Activated T-cell treated with anti-CD3 and anti-CD28 coated beads, Interleukin-2, amount 50 U/mL, for 4 hours (primary cell): ENCODE data around the gene ABCC4. TPM values are rescaled to one million over a fixed set of nuclear protein-coding genes. Genes with fewer than 3 reads are reported as not detected.

ENCODE experiments used
- ATAC-seq, 2 donors: fragments of 200-7000 bp; cut with Tn5 transposase; one replicate each; pipeline ENCODE4 v1.10.0; 2021
- DNase-seq: peaks from one replicate; pipeline ENCODE4 v3.0.0-alpha.2; 2020
- H3K27me3 Mint-ChIP-seq: one replicate; pipeline ENCODE4 v1.8.0; 2021; ENCODE audit warnings: low read depth, mixed read lengths
- H3K36me3 Mint-ChIP-seq: one replicate; pipeline ENCODE4 v1.8.0; 2022; ENCODE audit warnings: mixed read lengths; ENCODE audit not compliant: insufficient read depth
- H3K4me1 Mint-ChIP-seq: one replicate; pipeline ENCODE4 v1.8.0; 2021; ENCODE audit warnings: low read depth, mixed read lengths
- H3K4me3 Mint-ChIP-seq: one replicate; pipeline ENCODE4 v1.8.0; 2021; ENCODE audit warnings: mild to moderate bottlenecking, moderate library complexity, mixed read lengths
- H3K9me3 Mint-ChIP-seq: one replicate; pipeline ENCODE4 v1.8.0; 2021; ENCODE audit warnings: mixed read lengths
- total RNA-seq, 3 donors: library from RNA; stranded (reverse); gene quantifications; one replicate each; pipeline ENCODE4 v1.2.1, GENCODE V29; 2021

ABCC4 gene
- total RNA-seq, 3 donors from 2014 or later: 17.6 to 18.5 (median 18.3) TPM

DNA sequence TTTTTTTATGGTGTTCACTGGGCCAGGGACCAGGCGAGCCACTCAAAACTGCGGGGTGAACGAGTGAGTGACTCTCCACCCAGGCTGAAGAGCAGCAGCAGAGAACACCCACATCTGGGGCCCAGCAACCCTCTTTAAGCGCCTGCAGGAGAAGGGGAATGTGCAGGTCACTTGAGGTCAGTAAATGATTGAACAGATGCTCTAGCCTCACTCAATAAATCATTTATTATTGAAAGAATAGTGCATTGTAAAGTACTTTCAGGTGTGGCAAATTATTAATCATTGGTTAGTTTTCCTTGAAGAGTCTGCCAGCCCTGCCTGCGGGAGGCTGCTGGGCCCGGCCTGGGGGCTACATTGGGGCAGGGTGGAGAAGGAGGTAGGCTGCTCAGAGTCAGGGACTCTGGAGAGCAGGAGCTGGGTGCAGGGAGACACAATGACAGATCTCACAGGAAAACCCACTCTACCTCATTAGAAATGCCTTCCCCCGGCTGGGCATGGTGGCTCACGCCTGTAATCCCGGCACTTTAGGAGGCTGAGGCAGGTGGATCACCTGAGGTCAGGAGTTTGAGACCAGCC, 42.5 kb downstream of the ABCC4 start:
- no peak for ATAC-seq
- DNase-seq: no peak
- peaks cover 21% of the 10 kb centered on the region for H3K36me3 Mint-ChIP-seq
- peaks cover 2% of the 10 kb centered on the region for H3K4me1 Mint-ChIP-seq
- H3K4me3 Mint-ChIP-seq: no peak overlapping the region
- H3K9me3 Mint-ChIP-seq: no peaks in the 10 kb centered on the region
- no peaks in the 10 kb centered on the region for H3K27me3 Mint-ChIP-seq

DNA sequence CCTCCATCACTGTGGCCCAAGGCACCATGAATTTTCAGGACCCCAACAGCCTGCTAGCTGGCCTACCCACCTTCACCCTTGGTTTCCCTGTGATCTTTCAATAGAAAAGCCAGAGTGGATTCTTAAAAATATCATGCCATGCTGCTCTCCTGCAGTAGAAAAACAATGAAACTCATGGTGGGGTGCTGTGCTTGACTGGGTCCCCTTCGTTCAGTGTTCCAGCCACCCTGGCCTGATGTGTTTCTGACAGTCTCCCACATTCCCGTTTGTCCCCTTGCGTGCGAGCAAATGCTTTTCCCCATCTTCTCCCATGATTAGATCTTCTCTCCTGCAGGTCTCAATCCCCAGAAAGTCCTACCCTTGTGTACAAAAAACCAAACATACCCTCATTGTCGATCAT, 43.2 kb downstream of the ABCC4 start:
- Mint-ChIP-seq H3K4me3 (no peak overlapping the region), H3K4me1 (peaks cover 2% of the 10 kb centered on the region), H3K27me3 (no peaks in the 10 kb centered on the region), H3K9me3 (no peaks in the 10 kb centered on the region), H3K36me3 (peaks cover 21% of the 10 kb centered on the region)
- DNase-seq (no peak), ATAC-seq (no peak)

DNA sequence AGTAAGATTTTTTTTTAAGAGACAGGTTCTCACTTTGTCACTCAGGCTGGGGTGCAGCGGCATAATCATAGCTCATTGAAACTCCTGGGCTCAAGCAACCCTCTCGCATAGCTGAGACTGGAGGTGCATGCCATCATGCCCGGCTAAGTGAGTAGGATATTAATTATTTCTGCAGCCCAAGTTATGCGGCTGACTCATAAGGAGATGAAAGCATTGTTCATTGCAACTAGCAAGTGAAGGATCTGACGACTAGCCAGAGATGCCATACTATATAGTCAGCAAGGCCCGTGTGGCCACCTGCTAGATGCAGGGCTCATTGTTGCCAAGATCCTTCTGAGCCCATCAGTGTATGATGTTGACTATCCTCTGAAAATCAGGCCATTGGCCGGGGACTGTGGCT, 45.2 kb downstream of the ABCC4 start:
- H3K27me3 Mint-ChIP-seq: no peaks in the 10 kb centered on the region
- no peak for ATAC-seq
- peaks cover 19% of the 10 kb centered on the region for H3K36me3 Mint-ChIP-seq
- H3K4me3 Mint-ChIP-seq: no peak overlapping the region
- no peaks in the 10 kb centered on the region for H3K9me3 Mint-ChIP-seq
- peaks cover 3% of the 10 kb centered on the region for H3K4me1 Mint-ChIP-seq
- DNase-seq: no peak

DNA sequence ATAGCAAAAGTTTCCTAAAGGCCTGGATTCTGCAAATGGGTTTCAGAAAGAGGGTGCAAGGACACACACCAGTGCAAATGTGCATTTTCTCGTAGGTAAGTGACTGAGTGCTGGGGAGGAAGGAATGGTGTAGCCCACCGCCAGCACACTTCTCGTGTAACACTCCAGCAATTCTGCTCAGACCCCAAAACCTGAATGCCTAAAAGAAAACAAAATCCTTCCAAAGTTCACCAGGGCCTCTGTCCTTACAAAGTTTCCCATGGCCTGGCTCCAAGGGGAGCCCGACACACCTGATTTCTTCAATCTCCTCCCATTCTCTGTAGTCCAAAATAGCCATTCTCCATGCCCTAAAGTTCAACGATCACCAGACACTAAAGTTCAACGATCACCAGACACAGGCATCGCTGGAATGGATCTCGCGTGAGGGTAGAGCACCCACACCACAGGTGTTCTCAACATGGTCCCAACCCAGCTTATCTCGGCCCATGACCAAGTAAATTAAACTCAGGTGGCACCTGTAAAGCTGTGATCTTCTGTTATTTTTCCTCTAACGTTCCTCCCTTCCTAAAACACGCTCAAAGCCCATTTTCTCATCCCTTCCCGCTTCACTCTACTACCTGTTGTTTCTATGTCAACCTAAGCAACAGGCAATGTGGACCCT, 46.0 kb downstream of the ABCC4 start:
- Mint-ChIP-seq H3K9me3 (no peaks in the 10 kb centered on the region), H3K4me3 (no peak overlapping the region), H3K36me3 (peaks cover 18% of the 10 kb centered on the region), H3K4me1 (peaks cover 2% of the 10 kb centered on the region), H3K27me3 (no peaks in the 10 kb centered on the region)
- DNase-seq (no peak), ATAC-seq (no peak)

DNA sequence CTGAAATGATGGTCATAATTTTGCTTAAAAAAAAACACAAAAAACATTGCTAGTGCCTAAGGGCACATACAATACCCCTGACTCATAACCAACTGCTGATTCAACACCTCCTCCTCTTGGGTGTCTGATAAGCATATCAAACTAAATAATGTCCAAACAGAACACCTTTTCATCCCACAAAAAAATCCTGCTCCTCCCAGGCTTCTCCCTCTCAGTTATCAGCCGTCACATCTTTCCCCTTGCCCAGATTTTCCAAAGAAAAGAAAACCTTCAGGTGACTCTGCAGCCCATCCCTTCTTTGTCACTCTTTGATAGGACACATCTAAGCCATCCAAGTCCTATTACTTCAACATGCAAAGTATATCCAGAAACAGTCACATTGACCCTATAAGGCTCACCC, 46.9 kb downstream of the ABCC4 start:
- Mint-ChIP-seq H3K9me3 (no peaks in the 10 kb centered on the region), H3K4me3 (no peak overlapping the region), H3K27me3 (no peaks in the 10 kb centered on the region), H3K4me1 (peaks cover 1% of the 10 kb centered on the region), H3K36me3 (peaks cover 18% of the 10 kb centered on the region)
- ATAC-seq: no peak
- no peak for DNase-seq

DNA sequence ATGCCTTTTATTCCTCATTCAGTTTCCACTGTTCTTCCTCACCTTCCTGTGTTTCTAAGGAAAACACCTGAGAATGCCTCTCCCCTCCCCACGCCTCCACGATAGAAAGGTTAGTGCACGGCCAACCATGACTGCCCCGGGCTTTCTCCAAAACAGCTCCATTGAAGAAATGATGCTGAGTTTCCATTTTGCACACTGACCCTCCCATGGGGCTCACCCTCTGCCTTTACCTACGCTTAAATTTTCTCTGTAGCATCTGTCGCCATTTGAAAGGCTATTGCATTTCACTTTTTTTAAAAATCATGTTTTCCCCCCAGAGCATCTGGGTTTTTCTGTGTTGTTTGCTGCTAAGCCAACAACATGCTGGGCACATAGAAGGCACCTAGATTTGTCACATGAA, 48.2 kb downstream of the ABCC4 start:
- Mint-ChIP-seq H3K36me3 (peaks cover 18% of the 10 kb centered on the region), H3K27me3 (no peaks in the 10 kb centered on the region), H3K4me1 (peaks cover 1% of the 10 kb centered on the region), H3K4me3 (no peak overlapping the region), H3K9me3 (no peaks in the 10 kb centered on the region)
- DNase-seq (no peak), ATAC-seq (no peak)

DNA sequence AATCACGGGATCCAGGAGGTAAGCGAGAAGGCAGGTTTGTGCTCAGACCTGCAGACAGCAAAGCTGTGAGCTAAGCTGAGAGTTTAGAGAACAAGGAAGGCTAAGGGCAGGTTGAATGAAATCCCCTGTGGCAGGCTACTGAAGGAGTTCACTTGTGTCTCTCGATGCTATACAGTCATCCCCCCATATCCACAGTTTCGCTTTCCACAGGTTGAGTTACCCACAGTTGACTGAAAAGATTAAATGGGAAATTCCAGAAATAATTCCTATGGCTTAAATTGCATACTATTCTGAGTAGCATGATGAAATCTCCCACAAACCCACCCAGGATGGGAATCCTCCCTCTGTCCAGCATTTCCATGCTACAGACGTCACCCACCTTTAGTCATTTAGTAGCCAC, 49.6 kb downstream of the ABCC4 start:
- Mint-ChIP-seq H3K36me3 (peaks cover 21% of the 10 kb centered on the region), H3K4me3 (no peak overlapping the region), H3K9me3 (no peaks in the 10 kb centered on the region), H3K27me3 (no peaks in the 10 kb centered on the region), H3K4me1 (peaks cover 1% of the 10 kb centered on the region)
- ATAC-seq (no peak), DNase-seq (no peak)

DNA sequence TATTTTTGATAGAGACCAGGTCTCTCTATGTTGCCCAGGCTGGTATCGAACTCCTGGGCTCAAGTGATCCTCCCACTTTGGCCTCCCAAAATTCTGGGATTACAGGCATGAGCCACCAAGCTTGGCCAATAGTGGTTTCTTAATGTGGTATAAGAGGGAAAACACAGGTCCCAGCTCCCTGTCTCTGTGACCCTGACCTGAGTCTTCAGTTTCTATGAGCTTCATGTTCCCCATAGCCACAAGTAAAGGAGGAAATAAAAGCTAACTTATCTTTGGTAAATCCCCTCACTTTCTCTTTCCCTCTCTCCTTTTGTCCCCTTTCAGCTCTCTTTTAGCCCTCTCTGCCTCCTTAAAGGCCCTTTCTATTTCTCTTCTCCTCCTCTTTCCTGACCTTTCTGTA, 50.3 kb downstream of the ABCC4 start:
- H3K27me3 Mint-ChIP-seq: no peaks in the 10 kb centered on the region
- no peaks in the 10 kb centered on the region for H3K9me3 Mint-ChIP-seq

DNA sequence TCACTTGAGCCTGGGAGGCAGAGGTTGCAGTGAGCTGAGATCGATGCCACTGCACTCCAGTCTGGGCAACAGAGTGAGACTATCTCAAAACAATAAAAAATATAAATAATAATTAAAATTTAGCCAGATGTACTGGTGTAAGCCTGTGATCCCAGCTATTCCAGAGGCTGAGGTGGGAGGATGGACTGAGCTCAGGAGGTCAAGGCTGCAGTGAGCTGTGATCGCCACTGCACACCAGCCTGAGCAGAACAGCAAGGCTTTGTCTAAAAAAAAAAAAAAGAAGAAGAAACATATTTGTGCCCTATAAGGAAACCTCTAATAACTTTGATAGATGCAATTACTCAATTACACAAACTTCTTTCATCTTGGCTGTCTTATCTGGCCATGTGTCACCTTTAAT, 52.3 kb downstream of the ABCC4 start:
- no peaks in the 10 kb centered on the region for H3K9me3 Mint-ChIP-seq
- no peak for ATAC-seq
- peaks cover 4% of the 10 kb centered on the region for H3K4me1 Mint-ChIP-seq
- no peak overlapping the region for H3K4me3 Mint-ChIP-seq
- peaks cover 24% of the 10 kb centered on the region for H3K36me3 Mint-ChIP-seq
- no peaks in the 10 kb centered on the region for H3K27me3 Mint-ChIP-seq
- DNase-seq: no peak

More for the DNA sequence above, 50.3 kb downstream of the ABCC4 start:
- H3K4me1 Mint-ChIP-seq: peaks cover 1% of the 10 kb centered on the region
- ATAC-seq: no peak
- H3K4me3 Mint-ChIP-seq: no peak overlapping the region
- no peak for DNase-seq
- H3K36me3 Mint-ChIP-seq: peaks cover 23% of the 10 kb centered on the region

DNA sequence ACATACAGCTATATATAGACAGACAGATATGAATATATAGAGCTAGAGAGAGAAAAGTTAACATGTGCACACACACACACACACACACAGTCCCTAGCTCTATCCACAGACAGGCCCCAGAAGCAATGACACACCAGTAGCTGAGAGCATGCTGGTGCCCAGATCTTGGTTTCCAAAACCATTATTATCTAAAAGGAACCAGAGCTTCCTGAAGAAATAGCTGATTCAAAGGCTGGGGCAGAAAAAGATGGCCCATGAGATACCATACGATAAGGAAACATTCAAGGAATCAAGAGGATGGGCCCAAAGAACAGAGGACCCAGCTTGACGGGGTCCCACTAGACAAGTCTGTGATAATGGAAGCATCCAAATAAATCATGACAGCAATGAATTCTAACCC, 53.4 kb downstream of the ABCC4 start:
- H3K9me3 Mint-ChIP-seq: no peaks in the 10 kb centered on the region
- no peaks in the 10 kb centered on the region for H3K27me3 Mint-ChIP-seq
- DNase-seq (no peak), ATAC-seq (no peak)
- peaks cover 4% of the 10 kb centered on the region for H3K4me1 Mint-ChIP-seq
- no peak overlapping the region for H3K4me3 Mint-ChIP-seq
- peaks cover 26% of the 10 kb centered on the region for H3K36me3 Mint-ChIP-seq

DNA sequence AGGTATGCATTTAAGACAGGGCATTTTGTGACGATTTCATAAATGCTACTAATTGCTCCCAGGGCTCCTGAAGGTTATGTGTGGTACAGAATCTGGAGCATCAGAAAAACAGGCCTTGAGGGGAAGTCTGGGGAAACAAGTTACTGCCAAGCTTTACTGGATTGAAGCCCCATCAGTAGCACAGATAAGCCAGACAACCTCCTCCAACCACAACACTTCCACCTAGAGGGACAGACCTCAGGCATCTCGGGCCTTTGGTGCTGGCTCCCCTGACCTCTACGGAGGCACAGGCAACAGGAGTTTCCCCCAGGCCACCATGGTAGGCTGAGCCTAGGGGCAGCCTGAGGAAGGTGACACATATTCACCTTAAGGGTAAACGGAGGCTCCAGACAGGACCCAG, 54.1 kb downstream of the ABCC4 start:
- H3K4me1 Mint-ChIP-seq: peaks cover 4% of the 10 kb centered on the region
- ATAC-seq (no peak), DNase-seq (no peak)
- no peaks in the 10 kb centered on the region for H3K27me3 Mint-ChIP-seq
- no peaks in the 10 kb centered on the region for H3K9me3 Mint-ChIP-seq
- H3K4me3 Mint-ChIP-seq: no peak overlapping the region
- H3K36me3 Mint-ChIP-seq: peaks cover 26% of the 10 kb centered on the region

DNA sequence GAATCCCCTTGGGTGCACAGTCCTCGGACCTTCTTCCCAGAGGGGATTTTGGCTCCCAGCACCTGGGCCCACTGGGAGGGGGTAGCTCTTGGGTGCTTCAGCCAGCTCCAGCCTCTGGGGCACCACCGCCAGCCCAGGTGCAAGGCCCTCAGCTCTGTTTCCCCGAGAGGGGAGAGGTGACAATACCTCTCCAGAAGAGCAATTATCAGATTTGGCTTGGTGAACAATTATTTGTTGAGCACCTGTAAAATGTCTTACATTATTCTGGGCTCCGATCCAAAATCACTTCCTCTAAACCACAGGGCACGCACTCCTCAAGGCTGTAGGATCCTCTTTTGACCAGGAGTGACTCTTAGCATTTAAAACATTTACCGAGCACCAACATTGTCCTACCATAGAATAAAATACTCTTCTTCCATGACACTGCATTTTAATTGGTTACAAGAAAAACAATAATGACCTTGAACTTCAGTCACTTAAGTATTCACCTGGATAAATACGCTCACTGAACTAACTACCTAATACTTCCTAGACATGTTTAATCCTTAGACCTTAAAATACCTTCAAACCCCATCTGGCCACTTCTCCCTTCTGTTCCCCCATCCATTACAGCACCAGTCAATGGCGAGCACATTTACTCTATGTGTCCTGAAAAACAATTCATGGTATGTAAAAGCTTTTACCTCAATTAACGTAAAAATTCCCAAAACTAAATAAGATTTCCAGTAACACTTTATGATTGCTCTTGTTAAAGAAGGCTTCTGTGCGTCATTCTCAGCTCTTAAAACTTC, 54.8 kb downstream of the ABCC4 start:
- H3K36me3 Mint-ChIP-seq: peaks cover 28% of the 10 kb centered on the region
- H3K4me3 Mint-ChIP-seq: no peak overlapping the region
- DNase-seq (no peak), ATAC-seq (no peak)
- no peaks in the 10 kb centered on the region for H3K9me3 Mint-ChIP-seq
- peaks cover 3% of the 10 kb centered on the region for H3K4me1 Mint-ChIP-seq
- no peaks in the 10 kb centered on the region for H3K27me3 Mint-ChIP-seq

DNA sequence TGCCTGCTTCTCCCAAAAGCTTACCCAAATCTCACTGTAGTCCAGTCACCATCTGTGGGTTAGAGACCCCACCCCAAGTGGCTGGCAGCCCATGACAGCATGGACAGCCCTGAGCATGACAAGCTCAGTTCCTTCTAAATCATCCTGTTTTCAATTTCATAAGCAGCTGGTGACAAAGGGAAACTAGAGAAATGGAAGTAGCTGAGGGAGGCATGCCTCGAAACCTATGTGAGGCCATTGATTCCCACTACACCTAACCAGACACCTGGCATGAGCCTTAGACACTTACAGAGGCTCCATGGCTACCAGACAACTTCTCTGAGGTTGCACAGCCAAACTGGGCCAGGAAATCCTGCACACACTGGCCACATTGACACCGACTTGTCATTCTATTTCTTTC, 56.2 kb downstream of the ABCC4 start:
- Mint-ChIP-seq H3K27me3 (no peaks in the 10 kb centered on the region), H3K4me3 (no peak overlapping the region), H3K36me3 (peaks cover 30% of the 10 kb centered on the region), H3K9me3 (no peaks in the 10 kb centered on the region), H3K4me1 (peaks cover 3% of the 10 kb centered on the region)
- ATAC-seq (no peak), DNase-seq (no peak)

DNA sequence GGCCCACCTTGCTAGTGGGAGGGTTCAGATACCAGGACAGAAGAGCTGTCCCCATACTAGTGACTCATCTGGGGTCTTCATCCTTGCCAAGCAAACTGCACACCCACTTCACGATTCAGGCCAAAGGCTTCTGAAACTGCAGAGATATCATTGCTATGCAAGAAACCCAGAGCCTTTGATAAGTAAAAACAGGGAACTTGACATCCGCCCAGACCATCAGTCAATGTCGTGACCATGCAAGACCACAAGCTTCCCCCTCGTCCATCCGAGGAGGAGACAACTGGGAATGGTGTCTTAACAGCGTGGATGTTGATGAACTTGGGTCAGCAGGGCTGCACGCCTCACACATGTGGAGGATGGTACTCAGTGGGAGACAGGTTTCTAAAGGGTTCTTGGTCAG, 58.0 kb downstream of the ABCC4 start:
- Mint-ChIP-seq H3K27me3 (no peaks in the 10 kb centered on the region), H3K9me3 (no peaks in the 10 kb centered on the region), H3K4me1 (peaks cover 3% of the 10 kb centered on the region), H3K4me3 (no peak overlapping the region), H3K36me3 (peaks cover 27% of the 10 kb centered on the region)
- DNase-seq: no peak
- ATAC-seq: no peak

DNA sequence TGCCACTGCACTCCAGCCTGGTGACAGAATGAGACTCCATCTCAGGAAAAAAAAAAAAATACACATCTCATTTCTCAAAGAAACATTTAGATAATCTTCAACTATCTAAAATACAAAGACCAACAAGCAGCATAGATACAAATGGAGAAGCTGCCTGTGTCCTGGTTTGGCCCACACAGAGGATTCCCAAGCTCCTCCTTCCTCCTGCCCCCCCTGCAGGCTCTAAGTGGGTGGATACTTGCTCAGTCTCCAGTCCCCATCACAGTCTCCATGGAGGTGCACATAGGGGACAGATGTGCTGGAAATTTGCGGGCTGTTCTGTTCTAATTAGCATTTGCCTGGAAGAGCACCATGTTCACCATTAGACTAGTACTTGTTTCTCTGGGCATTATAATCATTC, 59.9 kb downstream of the ABCC4 start:
- peaks cover 3% of the 10 kb centered on the region for H3K4me1 Mint-ChIP-seq
- no peaks in the 10 kb centered on the region for H3K9me3 Mint-ChIP-seq
- H3K27me3 Mint-ChIP-seq: no peaks in the 10 kb centered on the region
- no peak for ATAC-seq
- no peak for DNase-seq
- no peak overlapping the region for H3K4me3 Mint-ChIP-seq
- H3K36me3 Mint-ChIP-seq: peaks cover 17% of the 10 kb centered on the region
